ENCODE results near the gene C6orf118.
A peak's percentile ranks its signal among the peaks of the same experiment; 100 is the strongest.

C6orf118 gene

GRCh38 chr6:165308926-165309731 is at the start of gene C6orf118:
Gene C6orf118 (minus strand): TSS chr6:165309605. CDS start chr6:165309586, 19 bp downstream.
- no peak for DNase-seq (ENCODE audit: low read depth)

- no peak for DNase-seq (ENCODE audit: low read depth)
Observed at GRCh38 chr6:165345700-165346099, 36.3 kb upstream of the C6orf118 start.

DNA sequence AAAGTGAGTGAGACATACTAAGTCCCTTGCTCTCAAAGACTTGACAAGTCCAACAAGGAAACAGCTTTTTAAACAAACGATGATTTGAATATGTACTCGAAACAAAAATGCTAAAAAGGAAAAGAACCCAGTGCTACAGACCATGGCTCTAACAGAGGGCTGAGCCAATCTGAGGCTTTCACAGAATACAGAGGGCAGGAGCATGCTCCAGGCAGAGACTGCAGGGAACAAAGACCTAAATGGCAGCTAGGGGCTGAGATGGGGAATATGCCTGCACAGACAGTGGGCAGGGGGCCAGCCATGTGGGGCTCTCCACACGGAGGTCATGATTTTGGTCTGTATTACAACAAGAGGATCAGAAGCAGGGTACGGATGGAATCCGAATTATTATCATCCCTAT is 31.1 kb upstream of the C6orf118 start:
- no peak for DNase-seq (ENCODE audit: low read depth)

- no peak for DNase-seq (ENCODE audit: low read depth)
Observed at GRCh38 chr6:165325609-165326008, 16.2 kb upstream of the C6orf118 start.

DNA sequence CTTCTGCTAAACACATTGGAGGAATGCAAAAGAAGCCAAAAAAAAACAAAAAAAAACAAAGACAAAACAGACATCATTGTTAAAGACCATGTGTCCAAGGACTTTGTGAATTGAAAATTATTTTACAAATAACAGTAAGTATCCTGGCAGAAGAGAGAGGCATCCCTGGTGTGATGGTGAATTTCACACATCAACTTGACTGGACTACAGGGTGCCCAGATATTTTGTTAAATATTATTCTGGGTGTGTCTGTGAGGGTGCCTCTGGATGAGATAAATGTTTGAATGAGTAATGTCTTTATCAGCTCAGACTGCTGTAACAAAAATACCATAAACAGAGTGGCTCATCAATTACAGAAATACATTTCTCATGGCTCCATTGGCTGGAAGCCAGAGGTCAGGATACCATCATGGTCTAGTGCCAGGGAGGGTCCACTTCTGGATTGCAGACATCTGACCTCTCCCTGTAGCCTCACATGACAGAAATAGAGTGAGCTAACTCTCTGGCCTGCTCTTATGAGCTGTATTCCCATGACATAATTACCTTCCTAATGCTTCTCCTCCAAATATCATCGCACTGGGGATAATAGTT is 12.2 kb upstream of the C6orf118 start:
- DNase-seq (ENCODE audit: low read depth): no peak

- DNase-seq (ENCODE audit: low read depth): no peak
Observed at GRCh38 chr6:165321150-165321549, 11.7 kb upstream of the C6orf118 start.

DNA sequence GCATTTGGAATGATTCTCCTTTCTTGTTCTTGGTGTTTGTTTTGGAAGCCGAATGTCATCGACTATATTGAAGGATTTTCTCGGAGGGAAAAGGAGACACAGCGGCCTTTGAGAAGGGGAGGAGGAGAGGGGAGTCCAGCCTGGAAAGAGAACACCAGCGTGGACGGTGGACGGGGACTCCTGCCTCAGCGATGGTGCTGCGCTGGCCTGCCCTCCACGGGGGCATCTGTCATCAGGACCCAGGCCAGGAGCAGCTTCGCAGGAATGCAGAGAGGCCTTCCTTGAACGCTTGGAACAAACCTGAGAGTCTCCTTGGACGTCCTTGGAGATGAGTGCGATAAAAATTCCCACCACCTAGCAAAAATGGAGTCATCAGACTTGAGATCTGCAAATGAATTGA is 8.3 kb upstream of the C6orf118 start:
- DNase-seq (ENCODE audit: low read depth): no peak

- DNase-seq (ENCODE audit: low read depth): no peak
Observed at GRCh38 chr6:165306955-165307354, 2.5 kb downstream of the C6orf118 start.

DNA sequence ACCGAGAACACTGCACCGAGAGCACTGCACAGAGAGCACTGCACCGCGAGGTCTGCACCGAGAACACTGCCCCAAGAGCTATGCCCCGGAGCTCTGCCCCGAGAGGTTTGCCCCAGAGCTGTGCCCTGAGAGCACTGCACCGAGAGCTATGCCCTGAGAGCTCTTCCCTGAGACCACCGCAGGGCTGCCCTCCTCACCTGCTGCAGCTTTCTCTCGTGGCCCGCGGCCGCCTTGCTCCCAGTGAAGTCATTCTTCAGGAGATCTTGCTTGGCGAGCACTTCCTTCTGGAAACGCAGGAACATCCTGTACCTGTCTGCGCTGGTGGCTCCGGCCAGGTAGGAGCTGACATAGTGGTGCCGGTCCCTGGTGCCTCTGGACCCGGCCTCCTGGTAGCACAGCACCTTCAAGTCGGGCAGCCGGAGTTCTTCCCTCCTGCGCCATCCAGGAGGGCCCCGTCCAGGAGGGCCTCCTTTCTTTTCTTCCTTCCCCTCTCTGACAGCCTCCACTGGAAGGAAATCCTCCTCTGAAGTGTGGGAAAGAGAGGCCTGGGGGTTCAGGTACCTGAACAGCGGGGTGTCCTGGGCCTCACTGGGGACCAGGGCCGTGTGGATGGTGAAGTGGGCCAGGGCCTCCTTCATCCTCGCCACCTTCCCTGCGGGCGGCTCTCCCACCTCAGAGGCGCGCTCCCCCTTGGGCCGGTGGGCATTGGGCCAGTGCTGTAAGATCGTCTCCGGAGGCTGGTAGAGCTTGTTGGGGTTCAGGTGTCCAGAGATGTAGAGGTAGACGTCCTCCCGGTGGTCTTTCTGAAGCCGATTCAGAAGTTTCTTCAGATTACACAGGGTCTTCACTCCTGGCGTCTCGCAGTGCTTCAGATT is 7.8 kb downstream of the C6orf118 start:
- peak; percentile 0 for DNase-seq (ENCODE audit: low read depth)

DNA sequence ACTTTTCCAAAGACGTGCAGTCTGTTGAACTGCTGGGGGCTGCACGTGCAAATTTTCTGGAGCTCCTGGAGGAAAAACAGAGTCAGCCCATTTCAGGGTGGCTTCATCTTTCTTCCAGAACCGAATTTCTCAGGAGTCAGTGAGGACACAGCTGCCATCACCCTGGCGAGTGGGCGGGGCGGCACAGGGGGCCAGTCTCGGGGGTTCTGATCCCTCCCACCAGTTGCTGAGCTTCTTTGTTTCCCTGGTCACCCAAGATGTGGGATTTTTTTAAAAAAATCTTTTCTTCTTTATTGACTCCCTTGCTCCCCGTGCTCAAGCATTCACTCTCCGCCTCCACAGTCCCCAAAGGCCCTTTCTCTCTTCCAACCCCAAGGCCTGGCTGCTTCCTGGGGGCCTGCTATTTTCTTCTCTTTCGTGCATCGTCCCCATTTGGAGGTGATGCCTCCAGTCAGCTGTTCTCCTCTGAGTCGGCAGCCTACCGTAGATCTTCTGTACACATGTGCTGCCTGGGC is 8.9 kb downstream of the C6orf118 start:
- no peak for DNase-seq (ENCODE audit: low read depth)

GRCh38 chr6:165298875-165299274 is 10.5 kb downstream of the C6orf118 start:
- peak; percentile 0 for DNase-seq (ENCODE audit: low read depth)

DNA sequence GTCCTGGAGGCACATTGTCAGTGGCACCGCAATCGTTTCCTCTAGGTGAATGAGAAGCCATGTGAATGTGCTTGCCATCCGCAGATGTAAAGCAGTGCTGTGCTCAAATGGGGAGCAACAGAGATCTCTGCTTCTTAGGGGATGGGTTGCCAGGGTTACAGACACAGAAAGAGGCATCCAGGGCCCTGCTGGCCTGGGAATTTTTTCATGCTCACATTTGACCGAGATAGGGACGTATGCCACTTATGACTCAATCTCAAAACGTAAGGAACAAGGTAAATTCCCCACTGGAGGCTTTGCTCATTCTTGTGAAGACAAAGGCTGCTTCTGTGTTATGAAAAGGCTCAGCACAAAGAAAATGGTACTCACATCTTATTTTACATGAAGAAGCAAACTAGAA is 11.0 kb downstream of the C6orf118 start:
- peak; percentile 0 for DNase-seq (ENCODE audit: low read depth)

GRCh38 chr6:165292657-165293056 is 16.7 kb downstream of the C6orf118 start:
- DNase-seq (ENCODE audit: low read depth): no peak

- DNase-seq (ENCODE audit: low read depth): no peak
Observed at GRCh38 chr6:165274611-165275010, 34.8 kb downstream of the C6orf118 start.

DNA sequence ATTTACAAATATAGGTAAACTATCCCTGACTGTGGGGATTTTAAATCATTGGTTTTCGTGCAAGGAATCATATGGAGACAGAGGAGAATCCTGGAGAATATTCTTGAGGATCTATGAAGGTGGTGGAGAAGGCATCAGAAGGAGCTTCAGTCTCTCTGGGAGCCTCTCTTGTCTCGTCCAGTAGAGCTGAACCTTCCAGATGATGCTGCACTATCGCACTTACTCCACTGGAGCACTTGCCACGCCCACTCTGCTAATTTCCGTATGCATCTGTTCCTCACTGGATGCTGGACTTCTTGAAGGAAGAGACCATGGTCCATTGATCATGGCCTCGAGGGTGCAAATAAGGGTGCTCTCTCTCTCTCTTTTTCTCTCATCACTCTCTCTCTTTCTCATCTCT is 36.8 kb downstream of the C6orf118 start:
- DNase-seq (ENCODE audit: low read depth): no peak

- DNase-seq (ENCODE audit: low read depth): no peak
Observed at GRCh38 chr6:165268987-165269386, 40.4 kb downstream of the C6orf118 start.

GRCh38 chr6:165266621-165267020 is 42.8 kb downstream of the C6orf118 start:
- DNase-seq (ENCODE audit: low read depth): no peak

DNA sequence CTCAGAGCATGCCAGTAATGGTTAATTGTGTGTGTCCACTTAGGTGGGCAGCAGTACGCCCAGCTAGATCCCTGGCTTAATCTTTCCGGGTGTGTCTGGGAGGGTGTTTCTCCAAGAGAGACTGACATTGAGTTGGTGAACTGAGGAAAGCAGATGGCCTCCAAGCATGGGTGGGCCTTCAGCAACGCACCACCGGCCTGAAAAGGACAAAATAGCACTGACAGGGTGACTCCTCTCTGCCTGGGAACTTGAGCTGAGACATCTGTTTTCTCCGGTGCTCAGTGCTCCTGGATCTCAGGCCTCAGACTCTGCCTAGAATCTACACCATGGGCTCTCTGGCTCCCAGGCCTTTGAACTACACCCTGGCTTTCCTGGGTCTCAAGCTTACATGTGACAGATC is 43.2 kb downstream of the C6orf118 start:
- no peak for DNase-seq (ENCODE audit: low read depth)

GRCh38 chr6:165260462-165260861 is 48.9 kb downstream of the C6orf118 start:
- DNase-seq (ENCODE audit: low read depth): no peak

- no peak for DNase-seq (ENCODE audit: low read depth)
Observed at GRCh38 chr6:165249808-165250207, 59.6 kb downstream of the C6orf118 start.

- DNase-seq (ENCODE audit: low read depth): no peak
Observed at GRCh38 chr6:165245701-165246100, 63.7 kb downstream of the C6orf118 start.

DNA sequence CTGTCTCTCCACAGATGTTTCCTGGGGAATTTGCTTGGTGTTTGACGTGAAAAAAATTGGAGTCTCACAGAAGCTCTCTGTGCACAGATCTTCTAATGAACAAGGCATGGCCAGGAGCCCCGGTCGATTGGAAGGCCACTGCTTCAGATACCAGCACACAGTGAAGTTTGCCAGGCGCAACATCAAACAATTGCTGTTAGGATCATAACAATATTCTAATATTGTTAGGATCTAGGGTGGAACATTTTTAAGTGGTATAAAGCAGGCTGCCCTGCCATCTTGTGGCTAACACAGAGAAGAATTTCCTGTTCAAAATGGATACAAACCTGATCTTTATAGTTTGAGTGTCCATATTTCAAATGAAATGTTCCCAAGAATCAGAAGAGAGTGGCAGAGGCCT is 64.1 kb downstream of the C6orf118 start:
- no peak for DNase-seq (ENCODE audit: low read depth)

All from fibroblast of gingiva (primary cell).